ENCODE results near the gene FAS. TPM values are rescaled to one million over a fixed set of nuclear protein-coding genes. Genes with fewer than 3 reads are reported as not detected.
A peak's percentile ranks its signal among the peaks of the same experiment; 100 is the strongest.
"Not testable (repeated sequence)": the region's sequence is repeated elsewhere in the genome, so short reads cannot be mapped to it uniquely, and the experiment has no call there.

FAS gene
- total RNA-seq, 1 donor from 2014 or later: 4.7 TPM

DNA sequence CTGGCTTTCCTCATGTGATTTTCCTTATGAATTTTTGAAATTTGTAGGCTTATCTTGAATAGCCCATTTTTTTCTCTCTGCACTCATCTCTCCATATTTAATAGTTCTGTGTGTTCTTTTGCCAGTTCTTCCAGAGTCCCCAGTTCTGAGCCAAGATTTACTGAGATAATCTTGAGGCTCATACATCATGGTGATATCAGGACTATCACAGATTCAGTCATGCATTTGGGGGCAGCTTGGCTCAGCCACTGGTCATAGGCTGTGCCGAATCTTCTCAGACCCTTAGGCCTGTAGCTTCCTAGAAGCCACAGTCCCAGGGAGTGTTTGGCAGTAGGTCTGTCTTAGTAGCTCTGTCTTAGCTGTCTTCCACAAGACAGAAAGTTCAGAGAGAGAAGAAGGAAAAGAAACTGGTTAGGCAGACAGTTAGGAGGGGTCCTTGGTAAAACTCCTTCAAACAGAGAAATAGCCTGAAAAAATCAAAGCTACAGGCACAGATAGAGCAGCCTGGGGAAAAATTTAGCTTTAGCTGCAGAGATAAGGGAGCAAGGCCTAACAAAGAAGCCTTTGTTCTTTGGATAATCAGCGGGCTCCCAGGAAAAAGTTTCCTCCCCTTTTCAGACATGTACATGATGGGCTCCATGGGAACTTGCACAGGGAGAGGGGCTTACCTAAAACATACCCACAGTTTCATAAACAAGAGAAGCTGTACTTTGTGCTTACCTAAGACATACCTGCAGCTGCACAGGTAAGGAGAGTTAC is 29.1 kb downstream of the FAS start:
- no peak for DNase-seq (ENCODE audit: missing footprints)
- intact Hi-C loops (cut with DNase I): no loop called here

DNA sequence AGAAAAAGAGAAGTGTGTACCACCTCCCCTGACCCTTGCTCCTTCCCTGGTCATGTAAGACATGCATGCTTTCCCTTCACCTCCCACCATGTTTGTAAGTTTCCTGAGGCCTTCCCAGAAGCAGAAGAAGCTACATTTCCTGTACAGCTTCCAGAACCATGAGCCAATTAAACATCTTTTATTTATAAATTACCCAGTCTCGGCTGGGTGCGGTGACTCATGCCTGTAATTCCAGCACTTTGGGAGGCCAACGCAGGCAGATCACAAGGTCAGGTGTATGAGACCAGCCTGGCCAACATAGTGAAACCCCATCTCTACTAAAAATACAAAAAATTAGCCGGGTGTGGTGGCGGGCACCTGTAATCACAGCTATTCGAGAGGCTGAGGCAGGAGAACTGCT is 30.9 kb downstream of the FAS start:
- ATAC-seq; intact Hi-C loops (cut with DNase I): not testable (repeated sequence)

More for the DNA sequence above, 29.1 kb downstream of the FAS start:
- ATAC-seq: no peak

DNA sequence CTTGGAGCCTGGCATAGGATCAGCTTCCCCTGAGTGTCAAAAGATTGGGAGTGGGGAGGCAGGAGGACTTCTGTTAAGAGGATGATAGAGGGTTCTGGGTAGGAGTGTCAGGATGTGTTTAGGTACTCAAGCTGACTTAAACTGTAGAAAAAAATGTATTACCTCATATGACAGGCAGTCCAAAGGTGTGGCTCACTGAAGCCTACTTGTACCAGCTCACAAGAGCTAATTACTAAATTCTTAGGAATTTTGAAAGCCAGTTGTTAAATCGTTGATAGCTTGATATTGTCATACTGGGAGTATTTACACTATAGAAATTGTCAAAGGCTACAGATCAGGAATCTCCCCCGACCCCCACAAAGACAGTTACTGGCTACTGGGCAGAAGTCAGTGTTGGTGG is 32.1 kb downstream of the FAS start:
- DNase-seq (ENCODE audit: missing footprints) (no peak), ATAC-seq (no peak)
- intact Hi-C loops (cut with DNase I): no loop called here

More for the DNA sequence above, 30.9 kb downstream of the FAS start:
- not testable (repeated sequence) for DNase-seq (ENCODE audit: missing footprints)

DNA sequence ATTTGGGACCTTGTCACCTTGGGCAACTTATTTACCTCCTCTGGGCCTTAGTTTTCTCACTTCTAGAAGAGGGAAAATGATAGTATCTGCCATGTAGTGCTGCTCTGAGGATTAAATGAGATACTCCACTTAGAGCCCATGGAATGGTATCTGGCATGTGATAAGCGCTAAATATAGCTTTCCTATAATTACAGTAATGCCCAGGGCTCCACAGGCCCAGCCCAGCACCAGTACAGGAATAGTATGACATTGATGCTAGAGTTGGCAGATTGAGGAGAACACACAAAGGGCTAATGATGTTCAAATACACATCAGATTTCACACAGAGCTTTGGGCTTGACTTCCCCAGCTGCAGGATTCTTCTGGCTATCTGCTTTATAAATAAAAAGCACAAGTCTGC is 34.9 kb downstream of the FAS start:
- no peak for DNase-seq (ENCODE audit: missing footprints)
- intact Hi-C loops (cut with DNase I): loop anchor here (5.0 kb wide), 1 partner anchor 33 kb away; the partner anchor contains the start of gene FAS
- peak; percentile 51 for ATAC-seq

DNA sequence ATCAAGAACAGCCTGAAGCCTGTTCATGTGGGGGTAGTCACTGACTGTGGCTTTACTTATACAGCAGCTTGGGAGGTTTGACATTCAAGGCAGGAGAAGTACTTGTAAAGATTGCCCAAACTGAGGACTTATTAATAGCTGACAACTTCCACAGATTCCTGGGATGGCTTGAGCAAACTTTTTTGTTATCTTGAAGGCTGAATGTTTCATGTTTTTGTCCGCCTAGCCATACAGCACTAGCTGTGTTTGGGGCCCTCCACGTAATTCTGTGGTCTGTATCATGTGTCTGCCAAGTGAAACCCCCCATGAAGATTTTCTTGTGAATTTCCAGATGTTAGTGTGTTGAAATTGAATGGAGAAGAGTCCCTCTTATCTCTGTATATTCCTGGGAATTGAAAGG is 38.6 kb downstream of the FAS start:
- intact Hi-C loops (cut with DNase I): loop anchor here (5.0 kb wide), 1 partner anchor 37 kb away; the partner anchor contains the start of gene FAS

DNA sequence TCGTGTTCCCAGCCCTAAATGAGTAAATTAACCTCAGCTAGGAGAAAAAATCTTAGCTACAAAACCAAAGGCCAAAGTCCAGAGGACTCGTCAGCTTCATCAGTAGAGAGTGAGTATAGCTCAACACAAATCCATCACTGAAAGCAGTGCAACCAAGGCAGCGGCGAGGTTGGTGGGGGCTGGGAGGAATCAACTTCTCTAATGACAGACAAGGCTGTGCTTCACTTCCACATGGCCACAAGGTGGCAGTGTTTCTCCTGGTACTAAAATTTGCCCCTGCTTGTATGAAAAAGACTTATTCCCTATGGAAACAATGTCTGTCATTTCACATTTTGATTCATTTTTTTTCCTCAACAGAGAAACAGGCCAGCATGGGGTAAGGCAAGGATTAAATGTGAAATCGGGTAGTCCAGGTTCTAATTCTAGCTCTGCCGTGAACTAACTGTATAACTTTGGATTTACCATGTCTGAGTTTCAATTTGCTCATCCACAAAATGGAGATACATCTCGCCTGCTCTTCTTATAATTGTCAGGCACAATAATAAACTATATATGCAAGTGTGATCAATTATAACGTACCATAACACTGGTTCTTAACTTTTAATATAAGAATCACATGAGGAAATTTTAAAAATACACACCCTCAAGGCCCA is 39.3 kb downstream of the FAS start:
- intact Hi-C loops (cut with DNase I): loop anchor here (1.0 to 5.0 kb wide), 4 partner anchors 38 to 183 kb away; partner anchors contain the start of gene FAS
- DNase-seq (ENCODE audit: missing footprints) (peak; percentile 84), ATAC-seq (peak; percentile 56)

More for the DNA sequence above, 38.6 kb downstream of the FAS start:
- DNase-seq (ENCODE audit: missing footprints): no peak
- ATAC-seq: no peak

DNA sequence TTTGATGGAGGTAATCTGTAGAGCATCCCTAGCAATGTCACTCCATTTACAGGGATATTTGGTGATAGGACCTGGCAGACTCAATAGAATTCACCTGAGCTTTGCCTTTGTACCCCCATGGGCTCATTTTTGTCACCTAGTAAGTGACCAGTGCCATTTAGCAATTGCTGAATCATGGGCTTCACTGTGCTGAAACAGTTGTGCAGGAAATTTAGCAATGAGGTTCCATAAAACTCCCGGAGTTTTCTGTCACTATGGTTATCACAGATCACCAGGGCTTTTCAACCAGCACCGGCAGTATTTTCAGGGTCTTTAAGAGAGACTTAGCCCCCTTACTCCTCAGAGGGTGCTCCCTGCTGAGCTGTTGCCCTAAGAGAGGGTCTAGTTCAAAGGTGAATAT is 40.2 kb downstream of the FAS start:
- intact Hi-C loops (cut with DNase I): loop anchor here (1.0 to 5.0 kb wide), 3 partner anchors 42 to 183 kb away; no protein-coding TSS in a partner anchor
- DNase-seq (ENCODE audit: missing footprints): no peak
- no peak for ATAC-seq

DNA sequence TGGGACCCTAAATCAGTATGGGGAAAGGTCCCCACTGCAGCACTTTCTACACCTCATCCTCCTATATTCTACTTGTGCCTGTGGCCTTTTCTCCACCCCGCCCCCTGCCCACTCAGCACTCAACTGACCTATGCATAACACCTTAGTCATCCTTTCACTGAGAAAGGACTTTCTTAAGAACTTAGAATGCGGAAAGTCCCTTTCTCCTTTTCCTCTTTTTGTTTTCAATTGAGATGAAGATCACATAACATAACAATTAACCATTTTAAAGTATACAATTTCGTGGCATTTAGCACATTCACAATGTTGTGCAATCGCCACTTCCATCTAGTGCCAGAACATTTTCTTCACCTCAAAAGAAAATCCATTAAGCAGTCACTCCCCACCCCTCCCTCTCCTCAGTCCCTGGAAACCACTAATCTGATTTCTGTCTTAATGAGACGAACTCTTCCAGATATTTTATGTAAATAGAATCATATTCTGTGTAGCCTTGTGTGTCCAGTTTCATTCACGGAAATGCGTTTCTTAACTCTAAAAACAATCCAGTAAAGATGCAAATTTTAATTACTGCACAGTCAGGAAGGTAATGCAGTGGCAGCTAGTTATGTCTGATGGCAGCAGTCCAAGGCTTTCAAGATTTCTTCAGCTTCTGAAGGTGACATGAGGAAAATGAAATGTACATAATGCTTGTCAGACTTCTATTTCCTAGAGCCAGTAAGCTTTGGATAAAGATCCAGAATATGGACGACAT is 41.7 kb downstream of the FAS start:
- no peak for DNase-seq (ENCODE audit: missing footprints)
- intact Hi-C loops (cut with DNase I): loop anchor here (5.0 kb wide), 2 partner anchors 40 to 80 kb away; no protein-coding TSS in a partner anchor

DNA sequence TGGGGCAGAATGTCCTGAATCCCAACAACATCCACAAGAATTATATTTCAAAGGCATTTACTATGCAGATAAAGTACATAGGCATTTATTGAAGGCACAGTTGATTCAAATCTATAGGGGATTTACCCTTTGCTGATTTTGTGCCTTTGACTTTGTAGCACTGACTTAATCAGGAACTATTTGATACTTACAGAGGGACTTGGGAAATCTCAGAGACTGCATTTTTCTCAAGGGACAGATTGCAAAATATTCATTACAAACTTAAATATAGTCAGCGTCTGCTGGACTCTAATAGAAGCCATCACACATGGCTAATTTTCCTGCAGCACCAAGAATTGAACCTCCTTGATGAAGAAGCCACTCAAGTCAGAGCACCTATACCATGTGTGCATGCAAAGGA is 44.9 kb downstream of the FAS start:
- intact Hi-C loops (cut with DNase I): no loop called here
- no peak for ATAC-seq
- DNase-seq (ENCODE audit: missing footprints): no peak

More for the DNA sequence above, 41.7 kb downstream of the FAS start:
- no peak for ATAC-seq

DNA sequence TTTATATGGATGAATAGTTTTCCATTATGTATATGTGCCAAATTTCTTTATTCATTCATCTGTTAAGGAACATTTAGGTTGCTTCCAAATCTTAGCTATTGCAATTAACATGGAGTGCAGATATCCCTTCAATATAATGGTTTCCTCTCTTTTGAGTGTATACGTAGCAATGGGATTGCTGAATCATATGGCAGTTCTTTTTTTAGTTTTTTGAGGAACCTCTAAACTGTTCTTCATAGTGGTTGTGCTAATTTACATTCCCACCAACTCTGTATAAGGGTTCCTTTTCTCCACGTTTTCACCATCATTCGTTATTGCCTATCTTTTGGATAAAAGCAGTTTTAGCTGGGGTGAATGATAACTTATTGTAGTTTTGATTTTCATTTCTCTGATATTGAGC is 46.5 kb downstream of the FAS start:
- ATAC-seq (no peak), DNase-seq (ENCODE audit: missing footprints) (no peak)
- intact Hi-C loops (cut with DNase I): no loop called here

DNA sequence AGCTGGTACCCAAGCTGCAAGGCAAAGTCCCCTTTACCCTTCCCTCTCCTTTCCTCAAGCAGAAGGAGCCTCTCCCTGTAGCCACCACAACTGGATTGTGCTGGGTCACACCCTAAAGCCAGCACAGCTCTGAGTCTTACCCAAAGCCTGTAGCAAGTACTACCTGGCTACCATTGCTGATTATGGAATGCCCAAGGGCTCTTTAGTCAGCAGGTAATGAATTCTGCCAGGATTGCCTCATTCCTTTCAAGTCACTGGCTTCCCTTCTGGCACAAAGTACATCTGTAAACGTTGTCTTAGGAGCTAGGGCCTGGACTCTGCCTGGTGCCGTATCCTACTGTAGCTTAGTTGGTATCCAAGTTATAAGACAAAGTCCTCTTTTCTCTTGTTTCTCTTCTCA is 52.0 kb downstream of the FAS start:
- intact Hi-C loops (cut with DNase I): no loop called here
- ATAC-seq: no peak
- DNase-seq (ENCODE audit: missing footprints): no peak

DNA sequence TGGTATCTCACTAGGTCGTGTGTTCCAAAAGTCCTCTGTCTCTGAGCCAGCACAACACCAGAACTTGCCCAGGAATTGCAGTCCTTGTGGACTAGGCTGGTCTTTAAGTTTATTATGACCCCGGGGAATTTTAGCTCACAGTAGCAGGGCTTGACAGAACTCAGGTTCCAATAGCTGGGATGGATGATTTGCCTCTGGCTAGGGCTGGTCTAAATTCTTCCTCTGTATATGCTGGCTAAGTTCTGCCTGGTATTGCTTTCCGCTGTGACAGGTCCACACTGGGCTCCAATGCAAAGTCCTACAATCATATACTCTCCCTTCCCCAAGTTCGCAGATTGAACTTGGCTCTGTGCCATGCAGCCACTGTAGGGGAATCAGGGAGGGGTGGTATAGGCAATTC is 52.5 kb downstream of the FAS start:
- no peak for ATAC-seq
- DNase-seq (ENCODE audit: missing footprints): no peak
- intact Hi-C loops (cut with DNase I): no loop called here

DNA sequence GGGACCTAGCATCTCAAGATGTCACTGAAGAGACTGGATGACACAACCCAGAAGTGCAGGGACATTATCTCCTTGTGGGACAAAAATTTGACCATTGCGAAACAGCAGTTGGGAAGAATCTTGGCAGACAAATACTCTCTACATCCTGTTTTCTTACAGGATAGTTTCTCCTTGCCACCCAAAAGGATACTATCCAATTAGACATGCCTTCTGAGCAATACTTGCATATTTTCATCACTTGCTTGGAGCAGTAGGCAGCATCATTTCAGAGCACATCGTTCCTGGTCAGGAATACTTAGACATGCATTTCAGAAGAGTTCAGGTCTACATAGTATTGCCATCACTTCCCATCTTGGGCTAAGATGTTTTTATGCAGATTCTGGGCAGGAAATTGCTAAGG is 56.8 kb downstream of the FAS start:
- no peak for DNase-seq (ENCODE audit: missing footprints)
- ATAC-seq: peak; percentile 28
- intact Hi-C loops (cut with DNase I): no loop called here

DNA sequence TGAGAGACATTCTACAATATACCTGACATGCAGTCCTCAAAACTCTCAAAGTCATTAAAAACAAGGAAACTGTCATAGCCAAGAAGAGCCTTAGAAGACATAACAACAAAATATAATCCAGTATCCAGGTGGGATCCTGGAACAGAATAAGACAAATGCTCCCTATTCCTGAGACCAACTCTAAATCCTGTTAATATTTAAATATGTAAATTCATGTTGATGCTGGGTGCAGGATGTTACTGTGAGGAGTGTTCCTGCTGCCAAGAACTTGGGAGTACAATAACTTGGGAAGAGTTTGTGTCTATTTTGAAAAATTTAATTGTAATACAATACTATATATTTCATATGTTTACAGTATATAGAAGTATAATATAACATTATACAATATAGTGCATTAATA is 61.0 kb downstream of the FAS start:
- intact Hi-C loops (cut with DNase I): no loop called here
- DNase-seq (ENCODE audit: missing footprints) (no peak), ATAC-seq (no peak)

DNA sequence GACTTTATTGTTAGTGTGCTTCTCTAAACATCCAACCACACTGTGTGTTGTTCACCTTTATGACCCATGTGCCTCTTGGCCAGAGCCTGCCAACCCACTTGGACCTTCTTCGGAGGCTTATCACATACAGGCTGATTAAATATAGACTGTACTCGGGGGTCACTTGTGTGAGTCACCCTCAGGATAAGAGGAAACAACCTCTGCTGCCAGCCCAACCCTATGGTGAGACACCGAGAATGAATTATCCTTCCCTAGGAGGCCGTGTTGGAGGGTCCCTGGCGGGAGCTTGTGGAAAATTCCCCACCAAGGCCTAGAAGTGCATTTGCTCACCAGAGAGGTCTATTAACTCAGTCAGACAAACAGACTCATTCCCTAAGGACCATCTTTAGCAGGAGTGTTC is 63.0 kb downstream of the FAS start:
- intact Hi-C loops (cut with DNase I): no loop called here
- ATAC-seq (peak; percentile 94), DNase-seq (ENCODE audit: missing footprints) (no peak)

DNA sequence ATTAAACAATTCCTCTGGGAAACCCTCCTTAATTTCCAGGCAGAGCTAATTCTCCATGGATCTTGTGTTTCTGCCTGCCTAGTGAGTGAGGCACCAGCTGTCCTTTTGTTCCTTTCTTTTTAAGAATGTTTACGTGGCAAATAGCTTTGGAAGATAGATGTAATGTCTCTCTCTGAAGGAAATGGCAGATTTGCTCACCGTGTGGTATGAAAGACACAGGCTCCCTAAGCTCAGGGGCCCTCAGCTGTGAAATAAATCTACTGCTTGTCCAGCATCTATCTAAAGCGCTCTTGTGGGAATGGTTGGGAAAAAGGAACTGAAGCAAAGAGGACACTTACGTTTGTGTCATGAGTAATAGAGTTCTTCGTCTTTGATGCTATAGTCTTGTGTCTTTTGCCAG is 64.6 kb downstream of the FAS start:
- ATAC-seq (no peak), DNase-seq (ENCODE audit: missing footprints) (no peak)
- intact Hi-C loops (cut with DNase I): no loop called here

DNA sequence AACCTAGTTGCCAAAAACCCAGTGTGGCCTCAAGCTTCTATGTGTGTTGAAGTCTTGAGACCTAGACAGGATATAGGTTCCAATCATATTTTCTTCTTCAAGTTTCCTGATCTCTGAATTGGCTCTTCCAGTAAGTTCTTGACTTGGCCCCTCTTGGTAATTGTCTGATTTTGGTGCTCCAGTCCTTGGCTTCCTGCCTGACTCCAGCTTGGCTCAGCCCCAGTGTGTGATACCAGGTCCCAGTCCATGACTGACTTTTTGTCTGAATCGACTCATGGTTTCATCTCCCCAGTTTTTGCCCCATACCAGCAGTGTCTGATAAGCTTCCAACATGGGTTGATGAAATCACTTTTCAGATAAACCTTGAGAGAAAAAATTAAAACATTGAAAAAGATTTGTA is 72.3 kb downstream of the FAS start:
- intact Hi-C loops (cut with DNase I): no loop called here
- ATAC-seq: peak; percentile 56
- peak; percentile 76 for DNase-seq (ENCODE audit: missing footprints)

DNA sequence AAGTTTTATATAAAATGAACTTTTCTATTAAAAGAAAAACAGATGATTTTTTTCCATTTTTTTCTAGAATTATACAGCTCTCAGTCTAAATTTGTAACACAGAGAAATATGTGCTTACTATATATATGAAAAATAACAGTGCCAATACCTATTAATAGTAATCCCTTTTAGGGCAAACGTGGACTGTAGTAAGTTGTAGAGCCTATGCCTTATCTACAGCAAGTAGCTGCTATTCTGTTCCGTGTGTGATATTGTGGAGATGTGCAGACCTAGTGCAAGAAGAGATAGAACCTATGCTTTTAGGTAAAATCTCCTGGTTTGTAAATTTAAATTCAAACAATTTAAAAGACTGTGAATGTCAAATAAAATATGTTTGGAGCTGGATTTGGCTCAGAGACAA is 72.9 kb downstream of the FAS start:
- intact Hi-C loops (cut with DNase I): no loop called here
- DNase-seq (ENCODE audit: missing footprints): no peak
- ATAC-seq: peak; percentile 54

DNA sequence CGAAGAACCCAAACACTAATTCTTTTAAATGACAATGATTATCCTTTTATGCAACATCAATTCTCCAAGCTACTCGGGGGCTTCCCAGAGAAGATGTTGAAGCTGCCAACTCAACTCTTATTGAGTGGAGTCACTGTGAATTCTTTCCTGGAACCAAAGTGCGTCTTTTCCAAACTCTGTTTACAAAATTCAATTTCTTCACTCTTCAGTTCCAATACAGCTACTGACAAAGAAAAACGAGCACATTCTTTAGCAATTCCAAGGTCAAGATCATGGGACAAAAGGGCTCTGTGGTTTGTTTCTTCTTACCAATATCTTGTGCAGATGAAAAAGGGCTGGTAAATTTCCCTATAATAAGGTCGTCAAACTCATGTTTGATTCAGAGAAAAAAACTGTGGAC is 74.2 kb downstream of the FAS start:
- no peak for DNase-seq (ENCODE audit: missing footprints)
- ATAC-seq: peak; percentile 28
- intact Hi-C loops (cut with DNase I): no loop called here
